ENCODE measurements around the gene CDC14A.

DNA sequence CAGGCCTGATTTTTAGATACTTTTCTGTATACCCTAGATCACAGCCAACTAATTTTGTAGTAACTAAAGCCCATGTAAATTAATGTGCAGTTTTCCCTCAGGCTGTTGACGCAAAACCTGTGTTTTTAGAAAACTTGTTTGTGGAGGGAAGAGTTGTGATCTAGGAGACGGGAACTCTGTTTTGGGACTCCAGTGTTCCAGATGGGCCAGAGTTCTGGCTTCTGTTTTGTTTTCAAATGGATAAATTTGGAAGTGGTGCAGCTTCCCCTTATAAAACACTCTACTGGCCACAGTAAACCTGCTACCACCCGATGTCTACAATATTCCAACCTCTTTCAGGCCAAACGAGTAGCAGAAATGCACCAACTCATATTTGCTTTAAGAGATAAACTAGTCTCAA is 172.0 kb downstream of the CDC14A start:
- TF ChIP-seq, protein P1, sequence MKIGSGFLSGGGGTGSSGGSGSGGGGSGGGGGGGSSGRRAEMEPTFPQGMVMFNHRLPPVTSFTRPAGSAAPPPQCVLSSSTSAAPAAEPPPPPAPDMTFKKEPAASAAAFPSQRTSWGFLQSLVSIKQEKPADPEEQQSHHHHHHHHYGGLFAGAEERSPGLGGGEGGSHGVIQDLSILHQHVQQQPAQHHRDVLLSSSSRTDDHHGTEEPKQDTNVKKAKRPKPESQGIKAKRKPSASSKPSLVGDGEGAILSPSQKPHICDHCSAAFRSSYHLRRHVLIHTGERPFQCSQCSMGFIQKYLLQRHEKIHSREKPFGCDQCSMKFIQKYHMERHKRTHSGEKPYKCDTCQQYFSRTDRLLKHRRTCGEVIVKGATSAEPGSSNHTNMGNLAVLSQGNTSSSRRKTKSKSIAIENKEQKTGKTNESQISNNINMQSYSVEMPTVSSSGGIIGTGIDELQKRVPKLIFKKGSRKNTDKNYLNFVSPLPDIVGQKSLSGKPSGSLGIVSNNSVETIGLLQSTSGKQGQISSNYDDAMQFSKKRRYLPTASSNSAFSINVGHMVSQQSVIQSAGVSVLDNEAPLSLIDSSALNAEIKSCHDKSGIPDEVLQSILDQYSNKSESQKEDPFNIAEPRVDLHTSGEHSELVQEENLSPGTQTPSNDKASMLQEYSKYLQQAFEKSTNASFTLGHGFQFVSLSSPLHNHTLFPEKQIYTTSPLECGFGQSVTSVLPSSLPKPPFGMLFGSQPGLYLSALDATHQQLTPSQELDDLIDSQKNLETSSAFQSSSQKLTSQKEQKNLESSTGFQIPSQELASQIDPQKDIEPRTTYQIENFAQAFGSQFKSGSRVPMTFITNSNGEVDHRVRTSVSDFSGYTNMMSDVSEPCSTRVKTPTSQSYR (CRISPR knock-in tag; IDR thresholded peaks at IDR 0.05), result no peak
- TF ChIP-seq, protein P2, sequence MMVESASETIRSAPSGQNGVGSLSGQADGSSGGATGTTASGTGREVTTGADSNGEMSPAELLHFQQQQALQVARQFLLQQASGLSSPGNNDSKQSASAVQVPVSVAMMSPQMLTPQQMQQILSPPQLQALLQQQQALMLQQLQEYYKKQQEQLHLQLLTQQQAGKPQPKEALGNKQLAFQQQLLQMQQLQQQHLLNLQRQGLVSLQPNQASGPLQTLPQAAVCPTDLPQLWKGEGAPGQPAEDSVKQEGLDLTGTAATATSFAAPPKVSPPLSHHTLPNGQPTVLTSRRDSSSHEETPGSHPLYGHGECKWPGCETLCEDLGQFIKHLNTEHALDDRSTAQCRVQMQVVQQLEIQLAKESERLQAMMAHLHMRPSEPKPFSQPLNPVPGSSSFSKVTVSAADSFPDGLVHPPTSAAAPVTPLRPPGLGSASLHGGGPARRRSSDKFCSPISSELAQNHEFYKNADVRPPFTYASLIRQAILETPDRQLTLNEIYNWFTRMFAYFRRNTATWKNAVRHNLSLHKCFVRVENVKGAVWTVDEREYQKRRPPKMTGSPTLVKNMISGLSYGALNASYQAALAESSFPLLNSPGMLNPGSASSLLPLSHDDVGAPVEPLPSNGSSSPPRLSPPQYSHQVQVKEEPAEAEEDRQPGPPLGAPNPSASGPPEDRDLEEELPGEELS (CRISPR knock-in tag; IDR thresholded peaks at IDR 0.05), result no peak
- TF ChIP-seq, protein P3, sequence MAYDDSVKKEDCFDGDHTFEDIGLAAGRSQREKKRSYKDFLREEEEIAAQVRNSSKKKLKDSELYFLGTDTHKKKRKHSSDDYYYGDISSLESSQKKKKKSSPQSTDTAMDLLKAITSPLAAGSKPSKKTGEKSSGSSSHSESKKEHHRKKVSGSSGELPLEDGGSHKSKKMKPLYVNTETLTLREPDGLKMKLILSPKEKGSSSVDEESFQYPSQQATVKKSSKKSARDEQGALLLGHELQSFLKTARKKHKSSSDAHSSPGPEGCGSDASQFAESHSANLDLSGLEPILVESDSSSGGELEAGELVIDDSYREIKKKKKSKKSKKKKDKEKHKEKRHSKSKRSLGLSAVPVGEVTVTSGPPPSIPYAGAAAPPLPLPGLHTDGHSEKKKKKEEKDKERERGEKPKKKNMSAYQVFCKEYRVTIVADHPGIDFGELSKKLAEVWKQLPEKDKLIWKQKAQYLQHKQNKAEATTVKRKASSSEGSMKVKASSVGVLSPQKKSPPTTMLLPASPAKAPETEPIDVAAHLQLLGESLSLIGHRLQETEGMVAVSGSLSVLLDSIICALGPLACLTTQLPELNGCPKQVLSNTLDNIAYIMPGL (CRISPR knock-in tag; IDR thresholded peaks at IDR 0.05), result no peak
- no peak for TF ChIP-seq CREM (CRISPR knock-in tag; IDR thresholded peaks at IDR 0.05)
- no peak for TF ChIP-seq ZNF423 (CRISPR knock-in tag; IDR thresholded peaks at IDR 0.05)
- TF ChIP-seq SMAD4 (CRISPR knock-in tag; IDR thresholded peaks at IDR 0.05), result no peak
- TF ChIP-seq, protein P4, sequence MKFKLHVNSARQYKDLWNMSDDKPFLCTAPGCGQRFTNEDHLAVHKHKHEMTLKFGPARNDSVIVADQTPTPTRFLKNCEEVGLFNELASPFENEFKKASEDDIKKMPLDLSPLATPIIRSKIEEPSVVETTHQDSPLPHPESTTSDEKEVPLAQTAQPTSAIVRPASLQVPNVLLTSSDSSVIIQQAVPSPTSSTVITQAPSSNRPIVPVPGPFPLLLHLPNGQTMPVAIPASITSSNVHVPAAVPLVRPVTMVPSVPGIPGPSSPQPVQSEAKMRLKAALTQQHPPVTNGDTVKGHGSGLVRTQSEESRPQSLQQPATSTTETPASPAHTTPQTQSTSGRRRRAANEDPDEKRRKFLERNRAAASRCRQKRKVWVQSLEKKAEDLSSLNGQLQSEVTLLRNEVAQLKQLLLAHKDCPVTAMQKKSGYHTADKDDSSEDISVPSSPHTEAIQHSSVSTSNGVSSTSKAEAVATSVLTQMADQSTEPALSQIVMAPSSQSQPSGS (CRISPR knock-in tag; IDR thresholded peaks at IDR 0.05; ENCODE audit: borderline replicate concordance, low read depth), result no peak
- TF ChIP-seq, protein P5, sequence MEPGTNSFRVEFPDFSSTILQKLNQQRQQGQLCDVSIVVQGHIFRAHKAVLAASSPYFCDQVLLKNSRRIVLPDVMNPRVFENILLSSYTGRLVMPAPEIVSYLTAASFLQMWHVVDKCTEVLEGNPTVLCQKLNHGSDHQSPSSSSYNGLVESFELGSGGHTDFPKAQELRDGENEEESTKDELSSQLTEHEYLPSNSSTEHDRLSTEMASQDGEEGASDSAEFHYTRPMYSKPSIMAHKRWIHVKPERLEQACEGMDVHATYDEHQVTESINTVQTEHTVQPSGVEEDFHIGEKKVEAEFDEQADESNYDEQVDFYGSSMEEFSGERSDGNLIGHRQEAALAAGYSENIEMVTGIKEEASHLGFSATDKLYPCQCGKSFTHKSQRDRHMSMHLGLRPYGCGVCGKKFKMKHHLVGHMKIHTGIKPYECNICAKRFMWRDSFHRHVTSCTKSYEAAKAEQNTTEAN (CRISPR knock-in tag; IDR thresholded peaks at IDR 0.05), result no peak
